Measurements from ENCODE around the gene NOG. TPM values are rescaled to one million over a fixed set of nuclear protein-coding genes. Genes with fewer than 3 reads are reported as not detected.

NOG gene
- total and polyA plus RNA-seq, 10 of the 15 experiments (the other 5 are each of a cell fraction or from before 2014, with no cell fraction given) = 0.10 TPM; not detected in 9

DNA sequence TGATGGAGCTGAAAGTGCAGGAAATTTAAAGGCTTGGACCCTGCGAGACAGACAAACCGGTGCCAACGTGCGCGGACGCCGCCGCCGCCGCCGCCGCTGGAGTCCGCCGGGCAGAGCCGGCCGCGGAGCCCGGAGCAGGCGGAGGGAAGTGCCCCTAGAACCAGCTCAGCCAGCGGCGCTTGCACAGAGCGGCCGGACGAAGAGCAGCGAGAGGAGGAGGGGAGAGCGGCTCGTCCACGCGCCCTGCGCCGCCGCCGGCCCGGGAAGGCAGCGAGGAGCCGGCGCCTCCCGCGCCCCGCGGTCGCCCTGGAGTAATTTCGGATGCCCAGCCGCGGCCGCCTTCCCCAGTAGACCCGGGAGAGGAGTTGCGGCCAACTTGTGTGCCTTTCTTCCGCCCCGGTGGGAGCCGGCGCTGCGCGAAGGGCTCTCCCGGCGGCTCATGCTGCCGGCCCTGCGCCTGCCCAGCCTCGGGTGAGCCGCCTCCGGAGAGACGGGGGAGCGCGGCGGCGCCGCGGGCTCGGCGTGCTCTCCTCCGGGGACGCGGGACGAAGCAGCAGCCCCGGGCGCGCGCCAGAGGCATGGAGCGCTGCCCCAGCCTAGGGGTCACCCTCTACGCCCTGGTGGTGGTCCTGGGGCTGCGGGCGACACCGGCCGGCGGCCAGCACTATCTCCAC is at the start of gene NOG (continued):
- TF ChIP-seq, protein P1, sequence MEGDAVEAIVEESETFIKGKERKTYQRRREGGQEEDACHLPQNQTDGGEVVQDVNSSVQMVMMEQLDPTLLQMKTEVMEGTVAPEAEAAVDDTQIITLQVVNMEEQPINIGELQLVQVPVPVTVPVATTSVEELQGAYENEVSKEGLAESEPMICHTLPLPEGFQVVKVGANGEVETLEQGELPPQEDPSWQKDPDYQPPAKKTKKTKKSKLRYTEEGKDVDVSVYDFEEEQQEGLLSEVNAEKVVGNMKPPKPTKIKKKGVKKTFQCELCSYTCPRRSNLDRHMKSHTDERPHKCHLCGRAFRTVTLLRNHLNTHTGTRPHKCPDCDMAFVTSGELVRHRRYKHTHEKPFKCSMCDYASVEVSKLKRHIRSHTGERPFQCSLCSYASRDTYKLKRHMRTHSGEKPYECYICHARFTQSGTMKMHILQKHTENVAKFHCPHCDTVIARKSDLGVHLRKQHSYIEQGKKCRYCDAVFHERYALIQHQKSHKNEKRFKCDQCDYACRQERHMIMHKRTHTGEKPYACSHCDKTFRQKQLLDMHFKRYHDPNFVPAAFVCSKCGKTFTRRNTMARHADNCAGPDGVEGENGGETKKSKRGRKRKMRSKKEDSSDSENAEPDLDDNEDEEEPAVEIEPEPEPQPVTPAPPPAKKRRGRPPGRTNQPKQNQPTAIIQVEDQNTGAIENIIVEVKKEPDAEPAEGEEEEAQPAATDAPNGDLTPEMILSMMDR (IDR thresholded peaks at IDR 0.05 in 2 of 3, conservative IDR thresholded peaks at IDR 0.05 in 1 of 3; ENCODE audit: control insufficient read depth in 2 of 3, extremely low read depth in 1 of 3, insufficient read depth in 1 of 3, low read depth in 3 of 3, low read length in 3 of 3) = no peak
- no peak for TF ChIP-seq POU2F2 (IDR thresholded peaks at IDR 0.05; ENCODE audit: borderline replicate concordance, low read depth, low read length)

DNA sequence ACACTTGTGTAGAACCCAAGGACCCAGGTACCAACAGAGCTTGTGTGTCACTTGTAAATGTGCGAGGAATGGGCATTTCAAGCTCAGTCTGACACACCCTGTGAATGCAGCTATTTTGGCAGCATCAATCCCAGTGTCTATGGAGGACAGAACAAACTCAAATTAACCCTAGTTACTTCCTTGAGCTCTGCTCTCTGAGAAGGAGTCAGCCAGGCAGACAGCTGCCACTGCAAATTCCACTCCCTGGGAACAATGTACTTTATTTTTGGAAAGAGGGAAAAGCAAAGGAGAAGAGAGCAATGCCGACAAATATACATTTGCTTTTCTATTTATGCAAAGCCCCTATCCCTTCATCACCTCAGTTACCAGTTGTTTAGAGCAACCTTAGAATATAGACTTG is 48.4 kb upstream of the NOG start:
- ATAC-seq = no peak
- POLR2A ChIA-PET = no interaction called here
- no TSS peak for BruUV-seq (replicated peaks)
- no peak overlapping the region for H3K27ac ChIP-seq (ENCODE audit: control insufficient read depth, insufficient read depth)
- peaks cover 0 to 1% of the 10 kb centered on the region in 2 experiments; a peak in 2 of 4 replicates for H3K27me3 ChIP-seq (replicated peaks in 1 of 2; ENCODE audit: control insufficient read depth in 2 of 2, insufficient read depth in 2 of 2, low read length in 1 of 2)
- H3K4me3 ChIP-seq = no peak overlapping the region
- no peak overlapping the region for H2AFZ ChIP-seq (ENCODE audit: control insufficient read depth, low read depth, low read length)
- H3K4me1 ChIP-seq (ENCODE audit: control insufficient read depth, insufficient read depth, low read length) = no peaks in the 10 kb centered on the region
- H3K79me2 ChIP-seq (ENCODE audit: control insufficient read depth, insufficient read depth, low read length) = no peaks in the 10 kb centered on the region
- DNase-seq (ENCODE audit: low read depth, low spot score) = no peak
- H3K4me2 ChIP-seq (ENCODE audit: control insufficient read depth, insufficient read depth) = no peak overlapping the region
- in situ Hi-C loops (cut with MboI) = no loop called here
- intact Hi-C loops (cut with micrococcal nuclease; ENCODE audit: unreplicated experiment) = no loop called here
- H4K20me1 ChIP-seq (ENCODE audit: control insufficient read depth, insufficient read depth) = no peaks in the 10 kb centered on the region
- no peak overlapping the region for H3K9ac ChIP-seq (ENCODE audit: control insufficient read depth, insufficient read depth, low read length)
- 41% methylated on average over 2 of the region's 2 CpGs for WGBS (ENCODE audit: insufficient coverage, insufficient replicate concordance, low lambda C conversion rate, missing lambda C conversion rate)
- RAD21 ChIA-PET (ENCODE audit: unreplicated experiment) = no interaction called here
- H3K36me3 ChIP-seq (ENCODE audit: control insufficient read depth in 2 of 2, insufficient read depth in 2 of 2, low read length in 1 of 2) = no peaks in the 10 kb centered on the region
- no peak for FAIRE-seq
- H3K9me3 ChIP-seq (replicated peaks; ENCODE audit: control insufficient read depth, insufficient read depth, low read length) = no peaks in the 10 kb centered on the region
- SMC1A ChIA-PET (ENCODE audit: uncharacterized antibody, unreplicated experiment) = no interaction called here
- TF ChIP-seq ZBED1 (IDR thresholded peaks at IDR 0.05; ENCODE audit: borderline replicate concordance) (no peak), KLF5 (IDR thresholded peaks at IDR 0.05; ENCODE audit: partially characterized antibody) (no peak), TAF1 (IDR thresholded peaks at IDR 0.05; ENCODE audit: borderline replicate concordance, low read depth, low read length) (no peak)
- CTCF ChIA-PET = no interaction called here
